Measurements from ENCODE around the gene SLC24A4. TPM values are rescaled to one million over a fixed set of nuclear protein-coding genes. Genes with fewer than 3 reads are reported as not detected.

The SLC24A4 gene
- polyA plus RNA-seq, 6 donors from 2014 or later: 0.03 to 0.09 (median 0.05) TPM; not detected in 2

- ATAC-seq (ENCODE audit: low read depth in 2 of 2) (no peak), DNase-seq (no peak)
- Mint-ChIP-seq H3K27me3 (peaks cover 5 to 32% (median 12%) of the 10 kb centered on the region in 3 donors), H3K36me3 (peaks cover 0 to 6% of the 10 kb centered on the region in 2 donors), H3K4me1 (peaks cover under 1 to 9% (median 3%) of the 10 kb centered on the region in 3 donors), H3K27ac (peak overlapping the region in 1 of 6 donors; percentile 77), H3K4me3 (no peak overlapping the region), H3K9me3 (no peaks in the 10 kb centered on the region)
These were observed 169.3 kb downstream of the SLC24A4 start for GRCh38 chr14:92492258-92492657.

- DNase-seq (no peak), ATAC-seq (ENCODE audit: low read depth in 2 of 2) (no peak)
- Mint-ChIP-seq H3K4me1 (peaks cover 0 to 5% (median 3%) of the 10 kb centered on the region in 3 donors), H3K27ac (peak overlapping the region in 1 of 6 donors; percentile 63), H3K36me3 (peaks cover 0 to 6% of the 10 kb centered on the region in 2 donors), H3K4me3 (peak overlapping the region in 1 of 8 donors; percentile 66), H3K9me3 (no peaks in the 10 kb centered on the region), H3K27me3 (peaks cover 5 to 32% (median 8%) of the 10 kb centered on the region in 3 donors)
These were observed 170.1 kb downstream of the SLC24A4 start for GRCh38 chr14:92493024-92493423.

GRCh38 chr14:92493492-92493891, 170.5 kb downstream of the SLC24A4 start:
- Mint-ChIP-seq H3K4me1 (peaks cover 0 to 5% (median 3%) of the 10 kb centered on the region in 3 donors), H3K4me3 (no peak overlapping the region), H3K27me3 (peaks cover 5 to 32% (median 8%) of the 10 kb centered on the region in 3 donors), H3K9me3 (no peaks in the 10 kb centered on the region), H3K27ac (no peak overlapping the region), H3K36me3 (peaks cover 0 to 6% of the 10 kb centered on the region in 2 donors)
- DNase-seq: no peak
- ATAC-seq (ENCODE audit: low read depth in 2 of 2): no peak

- Mint-ChIP-seq H3K4me3 (no peak overlapping the region), H3K36me3 (peaks cover 0 to 6% of the 10 kb centered on the region in 2 donors), H3K27ac (no peak overlapping the region), H3K27me3 (peaks cover 5 to 32% (median 6%) of the 10 kb centered on the region in 3 donors), H3K9me3 (no peaks in the 10 kb centered on the region), H3K4me1 (peaks cover 0 to 5% (median 3%) of the 10 kb centered on the region in 3 donors)
- ATAC-seq (ENCODE audit: low read depth in 2 of 2) (no peak), DNase-seq (no peak)
These were observed 171.5 kb downstream of the SLC24A4 start for GRCh38 chr14:92494512-92494911.

GRCh38 chr14:92495027-92495426, 172.1 kb downstream of the SLC24A4 start:
- Mint-ChIP-seq H3K36me3 (peaks cover 0 to 6% of the 10 kb centered on the region in 2 donors), H3K4me1 (peaks cover 0 to 5% (median 3%) of the 10 kb centered on the region in 3 donors), H3K9me3 (no peaks in the 10 kb centered on the region), H3K4me3 (no peak overlapping the region), H3K27me3 (peaks cover under 1 to 35% (median 2%) of the 10 kb centered on the region in 3 donors), H3K27ac (peak overlapping the region in 2 of 6 donors; percentile 20 to 28)
- no peak for ATAC-seq (ENCODE audit: low read depth in 2 of 2)
- DNase-seq: no peak

- DNase-seq (no peak), ATAC-seq (ENCODE audit: low read depth in 2 of 2) (no peak)
- Mint-ChIP-seq H3K4me1 (peaks cover 0 to 5% (median 3%) of the 10 kb centered on the region in 3 donors), H3K27ac (peak overlapping the region in 1 of 6 donors; percentile 18), H3K27me3 (peaks cover 0 to 37% (median 0%) of the 10 kb centered on the region in 3 donors), H3K36me3 (peaks cover 0 to 6% of the 10 kb centered on the region in 2 donors), H3K9me3 (no peaks in the 10 kb centered on the region), H3K4me3 (no peak overlapping the region)
These were observed 173.4 kb downstream of the SLC24A4 start for GRCh38 chr14:92496191-92496857.

- no peaks in the 10 kb centered on the region for H3K9me3 Mint-ChIP-seq
- H3K4me3 Mint-ChIP-seq: peak overlapping the region in 1 of 8 donors; percentile 44
- DNase-seq: no peak
- no peak for ATAC-seq (ENCODE audit: low read depth in 2 of 2)
- H3K36me3 Mint-ChIP-seq: peaks cover 0 to 3% of the 10 kb centered on the region in 2 donors
- H3K27me3 Mint-ChIP-seq: peaks cover 0 to 36% (median 0%) of the 10 kb centered on the region in 3 donors
- no peak overlapping the region for H3K27ac Mint-ChIP-seq
- peaks cover 0 to 5% (median 3%) of the 10 kb centered on the region in 3 donors for H3K4me1 Mint-ChIP-seq
These were observed 174.4 kb downstream of the SLC24A4 start for GRCh38 chr14:92497391-92497790.

GRCh38 chr14:92499234-92499633, 176.3 kb downstream of the SLC24A4 start:
- Mint-ChIP-seq H3K36me3 (no peaks in the 10 kb centered on the region), H3K27ac (no peak overlapping the region), H3K27me3 (peaks cover 0 to 27% (median 0%) of the 10 kb centered on the region in 3 donors), H3K4me3 (no peak overlapping the region), H3K4me1 (peaks cover 7 to 13% (median 10%) of the 10 kb centered on the region in 3 donors), H3K9me3 (no peaks in the 10 kb centered on the region)
- no peak for ATAC-seq (ENCODE audit: low read depth in 2 of 2)
- no peak for DNase-seq

- ATAC-seq (ENCODE audit: low read depth in 2 of 2) (no peak), DNase-seq (no peak)
- H3K36me3 Mint-ChIP-seq: no peaks in the 10 kb centered on the region
- peak overlapping the region in 1 of 8 donors; percentile 76 for H3K4me3 Mint-ChIP-seq
- H3K27me3 Mint-ChIP-seq: peaks cover 0 to 27% (median 0%) of the 10 kb centered on the region in 3 donors
- H3K9me3 Mint-ChIP-seq: no peaks in the 10 kb centered on the region
- H3K27ac Mint-ChIP-seq: peak overlapping the region in 1 of 6 donors; percentile 42
- peaks cover 20 to 26% (median 21%) of the 10 kb centered on the region in 3 donors for H3K4me1 Mint-ChIP-seq
These were observed 177.6 kb downstream of the SLC24A4 start for GRCh38 chr14:92500491-92500941.

- H3K4me3 Mint-ChIP-seq: no peak overlapping the region
- H3K9me3 Mint-ChIP-seq: no peaks in the 10 kb centered on the region
- peaks cover 0 to 24% (median 0%) of the 10 kb centered on the region in 3 donors for H3K27me3 Mint-ChIP-seq
- no peak for DNase-seq
- H3K4me1 Mint-ChIP-seq: peaks cover 26 to 34% (median 33%) of the 10 kb centered on the region in 3 donors
- no peaks in the 10 kb centered on the region for H3K36me3 Mint-ChIP-seq
- ATAC-seq (ENCODE audit: low read depth in 2 of 2): no peak
- H3K27ac Mint-ChIP-seq: peak overlapping the region in 1 of 6 donors; percentile 61
These were observed 179.0 kb downstream of the SLC24A4 start for GRCh38 chr14:92501891-92502351.

- Mint-ChIP-seq H3K4me3 (no peak overlapping the region), H3K27ac (peak overlapping the region in 2 of 6 donors; percentile 61 to 83), H3K27me3 (peaks cover 0 to 16% (median 0%) of the 10 kb centered on the region in 3 donors), H3K9me3 (no peaks in the 10 kb centered on the region), H3K36me3 (no peaks in the 10 kb centered on the region), H3K4me1 (peaks cover 32 to 42% (median 40%) of the 10 kb centered on the region in 3 donors)
- no peak for ATAC-seq (ENCODE audit: low read depth in 2 of 2)
- DNase-seq: no peak
These were observed 179.7 kb downstream of the SLC24A4 start for GRCh38 chr14:92502541-92503286.

GRCh38 chr14:92503756-92504491, 181.0 kb downstream of the SLC24A4 start:
- Mint-ChIP-seq H3K27me3 (peaks cover 0 to 10% (median 0%) of the 10 kb centered on the region in 3 donors), H3K36me3 (no peaks in the 10 kb centered on the region), H3K27ac (peak overlapping the region in 4 of 6 donors; percentile 51 to 89 (median 75)), H3K9me3 (no peaks in the 10 kb centered on the region), H3K4me1 (peaks cover 42 to 52% (median 50%) of the 10 kb centered on the region in 3 donors), H3K4me3 (peak overlapping the region in 2 of 8 donors; percentile 29 to 47)
- no peak for ATAC-seq (ENCODE audit: low read depth in 2 of 2)
- no peak for DNase-seq

- ATAC-seq (ENCODE audit: low read depth in 2 of 2) (no peak), DNase-seq (no peak)
- Mint-ChIP-seq H3K36me3 (no peaks in the 10 kb centered on the region), H3K27me3 (peaks cover 0 to 5% (median 0%) of the 10 kb centered on the region in 3 donors), H3K4me3 (peak overlapping the region in 7 of 8 donors; percentile 29 to 84 (median 69)), H3K4me1 (peaks cover 51 to 66% (median 60%) of the 10 kb centered on the region in 3 donors), H3K27ac (peak overlapping the region in 5 of 6 donors; percentile 3 to 94 (median 76)), H3K9me3 (no peaks in the 10 kb centered on the region)
These were observed 182.9 kb downstream of the SLC24A4 start for GRCh38 chr14:92505826-92506225.

Measured in naive B cell (primary cell).